ENCODE data around the gene NTHL1.

The NTHL1 gene

DNA sequence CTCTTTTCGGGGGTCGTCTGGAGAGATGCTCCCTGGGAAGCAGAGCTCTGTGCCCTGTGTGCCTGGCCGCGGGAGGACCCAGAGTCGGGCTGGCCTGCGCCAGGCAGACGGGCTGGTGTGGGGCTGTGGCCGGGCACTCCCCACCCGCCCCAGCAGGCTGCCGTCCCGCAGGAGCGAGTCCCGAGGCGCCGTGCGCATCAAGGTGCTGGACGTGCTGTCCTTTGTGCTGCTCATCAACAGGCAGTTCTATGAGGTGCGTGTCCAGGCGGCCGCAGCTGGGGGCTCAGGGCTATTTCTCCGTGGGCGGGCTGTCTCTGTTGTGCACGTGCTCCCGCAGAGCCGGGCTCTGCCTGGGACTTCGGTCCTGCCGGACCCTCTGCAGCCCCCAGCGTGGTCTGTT lies 15.2 kb upstream of the NTHL1 start:
- DNase-seq, result no peak

DNA sequence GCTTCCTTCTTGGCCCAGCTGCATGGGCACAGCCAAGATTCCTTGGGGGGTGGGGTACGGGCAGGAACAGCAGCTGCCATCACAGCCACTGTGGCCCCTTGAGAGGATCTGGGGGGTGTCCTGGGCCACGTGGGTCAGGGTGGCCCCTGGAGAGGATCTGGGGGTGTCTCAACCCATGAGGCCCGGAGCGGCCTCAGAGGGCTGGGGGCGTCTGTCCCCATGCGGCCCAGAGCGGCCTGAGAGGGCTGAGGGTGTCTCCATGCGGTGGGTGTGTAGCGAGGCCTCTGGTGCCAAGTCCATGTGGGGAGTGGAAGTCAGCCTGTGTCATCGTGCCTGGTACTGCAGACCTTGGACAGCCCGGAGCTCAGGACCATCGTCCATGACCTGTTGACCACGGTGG lies 13.9 kb upstream of the NTHL1 start:
- DNase-seq, result no peak

DNA sequence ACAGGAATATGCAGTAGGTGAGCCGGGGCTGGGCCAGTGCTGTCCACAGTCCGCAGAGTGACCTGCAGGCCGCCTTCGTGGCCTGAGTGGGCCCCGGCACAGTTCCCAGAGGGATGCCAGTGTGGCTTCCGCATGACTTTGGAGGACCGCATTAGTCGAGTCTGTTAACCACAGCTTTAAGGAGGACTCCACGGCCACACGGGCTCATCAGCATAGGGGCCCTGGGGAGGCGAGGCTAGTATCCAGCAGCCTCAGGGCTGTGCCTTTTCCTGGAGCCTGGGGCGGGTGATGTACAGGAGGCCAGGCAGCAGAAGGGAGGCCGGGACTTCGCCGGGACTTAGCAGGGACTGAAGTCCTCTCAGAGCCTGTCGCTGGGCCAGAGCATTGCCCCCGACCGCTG lies 13.4 kb upstream of the NTHL1 start:
- no peak for DNase-seq

DNA sequence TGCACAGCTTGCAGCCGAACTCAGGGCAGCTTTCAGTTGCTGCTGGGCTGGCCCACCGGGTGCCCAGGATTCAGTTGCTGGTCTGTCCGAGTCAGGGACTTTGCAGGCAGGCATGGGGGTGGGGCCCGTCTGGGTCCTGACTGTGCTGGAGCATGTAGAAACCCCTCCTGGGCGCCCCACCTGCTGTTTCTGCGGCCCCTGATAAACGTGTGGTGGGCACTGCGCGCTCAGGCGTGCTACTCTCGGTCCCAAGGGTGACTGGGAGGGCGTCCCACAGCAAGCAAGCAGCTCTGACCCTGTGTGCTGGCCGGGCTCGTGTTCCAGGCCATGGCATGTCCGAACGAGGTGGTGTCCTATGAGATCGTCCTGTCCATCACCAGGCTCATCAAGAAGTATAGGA lies 12.7 kb upstream of the NTHL1 start:
- DNase-seq, result no peak

DNA sequence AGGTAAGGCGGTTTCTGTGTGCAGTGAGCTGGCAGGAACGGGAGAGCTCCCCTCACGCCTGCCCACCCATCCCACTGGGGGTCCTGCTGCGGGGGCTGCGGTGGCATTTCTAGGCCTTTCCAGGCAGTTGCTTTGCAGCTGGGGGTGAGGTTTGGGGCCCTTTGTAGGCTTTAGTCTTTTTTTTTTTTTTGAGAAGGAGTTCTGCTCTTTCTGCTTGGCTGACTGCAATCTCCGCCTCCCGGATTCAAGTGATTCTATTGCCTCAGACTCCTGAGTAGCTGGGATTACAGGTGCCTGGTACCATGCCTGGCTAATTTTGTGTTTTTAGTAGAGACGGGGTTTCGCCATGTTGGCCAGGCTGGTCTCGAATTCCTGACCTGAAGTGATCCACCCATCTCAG lies 11.2 kb upstream of the NTHL1 start:
- DNase-seq, result no peak

DNA sequence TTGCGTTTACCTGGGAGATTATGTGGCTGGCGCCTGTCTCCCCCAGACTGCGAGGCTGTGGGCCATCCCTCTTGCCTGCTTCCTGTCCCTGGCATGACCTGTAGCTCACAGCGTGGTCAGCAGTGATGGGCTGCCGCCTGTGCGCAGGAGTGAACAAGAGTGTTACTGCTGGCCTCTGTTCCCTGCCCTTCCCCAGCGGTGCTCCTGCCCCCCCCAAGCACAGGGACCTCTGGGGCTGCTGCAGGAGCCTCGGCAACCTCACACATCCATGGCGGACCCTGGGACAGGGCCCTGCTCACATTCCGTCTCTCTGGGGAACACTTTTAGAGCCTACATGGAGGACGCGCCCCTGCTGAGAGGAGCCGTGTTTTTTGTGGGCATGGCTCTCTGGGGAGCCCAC lies 10.8 kb upstream of the NTHL1 start:
- DNase-seq, result no peak

DNA sequence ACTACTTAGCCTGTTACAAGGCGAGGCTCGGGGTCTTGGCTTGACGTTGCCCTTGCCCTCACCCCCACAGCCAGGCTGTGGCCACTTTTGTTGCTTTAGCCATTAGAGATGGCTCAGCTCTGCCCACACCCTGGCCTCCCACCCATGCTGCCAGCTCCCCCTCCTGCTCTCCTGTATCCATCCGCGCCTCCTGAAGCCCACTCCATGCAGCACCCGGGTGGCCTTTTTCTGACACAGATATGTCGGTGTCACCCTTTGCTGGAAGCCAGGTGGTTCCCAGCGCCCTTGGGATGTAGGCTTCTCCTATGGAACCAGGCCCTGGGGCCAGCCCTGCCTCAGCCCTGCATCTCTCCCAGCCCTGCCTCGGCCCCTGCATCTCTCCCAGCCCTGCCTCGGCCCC lies 9.8 kb upstream of the NTHL1 start:
- no peak for DNase-seq

DNA sequence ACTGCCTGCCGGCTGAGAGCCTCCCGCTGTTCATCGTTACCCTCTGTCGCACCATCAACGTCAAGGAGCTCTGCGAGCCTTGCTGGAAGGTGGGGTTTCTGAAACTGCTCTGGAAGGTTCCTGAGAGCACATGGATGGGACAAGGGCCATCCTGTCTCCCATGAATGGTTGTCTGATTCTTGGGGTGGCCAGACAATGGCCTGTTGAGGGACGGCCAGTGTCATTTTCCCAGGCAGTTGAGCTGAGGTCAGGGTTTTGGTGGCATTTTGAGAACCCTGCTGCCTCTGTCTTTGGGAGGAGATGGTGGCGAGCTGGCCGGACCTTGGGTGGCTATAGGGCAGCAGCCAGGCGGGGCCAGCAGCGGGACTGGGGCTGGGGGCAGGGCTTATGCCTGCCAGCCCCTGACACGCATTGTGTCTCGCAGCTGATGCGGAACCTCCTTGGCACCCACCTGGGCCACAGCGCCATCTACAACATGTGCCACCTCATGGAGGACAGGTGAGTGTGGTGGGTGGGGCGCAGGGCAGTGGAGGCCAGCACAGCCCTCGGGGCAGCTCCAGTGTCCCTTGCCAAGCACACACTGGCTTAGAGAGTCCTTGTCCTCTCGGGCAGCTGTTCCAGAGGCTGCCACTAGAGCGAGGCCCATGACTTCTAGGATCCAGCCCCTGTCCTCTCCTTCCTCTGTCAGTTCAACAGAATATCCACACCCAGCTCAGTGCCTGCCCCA lies 9.2 kb upstream of the NTHL1 start:
- no peak for DNase-seq

DNA sequence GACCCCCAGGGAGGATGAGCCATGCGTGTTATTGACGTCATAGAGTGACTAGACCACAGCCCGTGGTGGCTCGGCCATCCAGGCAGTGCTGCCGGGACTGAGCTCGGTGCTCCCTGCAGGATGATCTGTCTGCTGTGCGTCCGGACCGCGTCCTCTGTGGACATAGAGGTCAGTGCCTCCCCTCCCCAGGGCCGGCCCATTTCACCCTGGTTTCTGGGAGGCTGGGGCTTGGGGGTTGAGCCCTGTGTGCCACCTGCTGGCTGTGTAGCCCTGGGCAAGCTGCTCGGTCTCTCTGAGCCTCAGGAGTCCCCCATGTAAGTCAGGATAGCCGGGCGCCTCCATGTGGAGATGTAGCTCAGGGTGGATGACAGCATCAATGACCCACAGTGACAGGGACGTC lies 8.4 kb upstream of the NTHL1 start:
- no peak for DNase-seq

DNA sequence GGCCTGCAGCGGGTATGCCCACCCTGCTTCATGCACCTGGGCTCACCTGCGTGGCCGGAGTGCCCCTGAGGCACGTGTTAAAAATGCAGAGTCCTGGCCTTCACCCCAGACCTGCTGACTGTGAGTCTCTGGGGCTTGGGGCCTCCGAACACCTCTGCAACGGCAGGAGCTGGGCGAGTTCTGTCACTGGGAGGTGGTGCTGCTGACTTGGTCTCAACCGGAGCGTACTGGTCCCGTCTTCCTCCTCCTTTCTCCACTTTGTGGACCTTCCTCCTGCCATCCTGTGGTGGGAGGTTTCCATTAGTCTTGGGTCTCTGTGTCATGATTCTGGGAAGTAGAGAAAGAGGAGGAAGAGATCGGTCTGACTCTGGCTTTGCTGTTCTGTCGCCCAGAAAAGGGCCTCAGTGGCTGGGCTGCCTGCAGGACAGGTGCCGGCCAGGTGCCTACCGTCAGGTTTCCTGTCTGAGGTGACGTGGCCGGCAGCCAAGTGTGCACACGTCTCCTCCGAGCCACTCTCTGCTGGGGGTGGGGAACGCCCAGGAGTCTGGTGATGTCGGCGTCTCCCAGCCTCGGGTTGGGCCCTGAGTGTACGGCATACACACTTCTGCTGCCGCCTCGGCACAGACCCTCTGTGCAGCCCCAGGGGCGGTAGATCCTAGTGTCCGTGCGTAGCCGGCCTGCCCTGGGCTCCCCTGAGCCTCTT lies 7.1 kb upstream of the NTHL1 start:
- peak; percentile 79 for DNase-seq

DNA sequence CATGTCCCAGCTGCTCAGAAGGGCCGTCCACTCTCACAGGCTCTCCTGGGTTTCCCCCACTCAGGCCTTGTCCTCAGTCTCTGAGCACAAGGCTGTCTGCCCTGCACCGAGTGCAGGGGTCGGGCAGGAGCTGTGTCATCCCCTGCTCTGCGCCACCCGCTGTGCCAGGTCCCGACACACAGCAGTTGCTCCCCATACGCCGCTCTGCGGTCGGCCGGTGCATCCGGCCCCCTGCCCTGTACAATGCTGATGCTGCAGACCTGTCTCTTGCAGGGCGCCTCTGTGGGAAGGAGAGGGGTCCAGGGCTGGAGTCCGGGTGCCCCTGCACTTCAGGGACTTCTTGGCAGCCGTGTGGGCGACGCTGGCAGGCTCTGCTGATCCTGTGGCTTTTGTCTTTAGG lies 6.3 kb upstream of the NTHL1 start:
- no peak for DNase-seq

DNA sequence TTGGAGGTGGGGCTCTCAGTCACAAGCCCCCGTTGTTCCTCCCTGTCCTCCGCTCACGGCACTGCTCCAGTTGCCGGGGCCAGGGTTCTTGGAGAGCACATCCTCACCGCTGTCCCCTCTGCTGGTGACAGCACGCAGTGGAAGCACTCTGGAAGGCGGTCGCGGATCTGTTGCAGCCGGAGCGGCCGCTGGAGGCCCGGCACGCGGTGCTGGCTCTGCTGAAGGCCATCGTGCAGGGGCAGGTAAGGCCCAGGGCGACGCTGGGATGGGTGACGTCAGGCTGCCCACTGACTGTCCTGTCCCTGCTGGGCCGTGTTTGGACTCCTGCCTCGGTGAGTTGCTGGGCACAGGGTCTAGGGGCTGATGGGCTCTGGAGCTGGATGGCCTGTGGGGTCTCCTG lies 5.6 kb upstream of the NTHL1 start:
- DNase-seq, result no peak

DNA sequence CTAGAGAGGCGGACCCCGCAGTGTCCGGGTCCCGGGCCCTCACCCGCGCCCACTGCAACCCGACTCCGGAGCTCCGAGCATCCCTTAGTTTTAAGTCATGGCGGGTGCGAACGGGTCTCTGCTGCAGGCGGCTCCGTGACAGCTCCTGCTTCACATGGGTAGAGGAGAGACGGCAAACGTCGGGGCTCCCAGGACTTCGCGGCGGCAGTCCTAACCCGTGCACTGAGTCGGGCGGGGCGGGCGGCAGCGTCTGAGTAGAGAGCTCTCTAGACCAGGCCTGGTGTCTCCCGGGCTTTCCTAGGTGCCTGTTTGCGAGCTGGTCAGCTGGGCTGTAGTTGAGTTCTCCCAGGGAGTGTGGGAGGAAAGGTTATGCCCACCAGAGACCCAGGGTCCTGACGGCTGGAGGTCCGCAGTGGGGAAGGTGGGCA lies 496 bp upstream of the NTHL1 start:
- DNase-seq, result no peak

DNA sequence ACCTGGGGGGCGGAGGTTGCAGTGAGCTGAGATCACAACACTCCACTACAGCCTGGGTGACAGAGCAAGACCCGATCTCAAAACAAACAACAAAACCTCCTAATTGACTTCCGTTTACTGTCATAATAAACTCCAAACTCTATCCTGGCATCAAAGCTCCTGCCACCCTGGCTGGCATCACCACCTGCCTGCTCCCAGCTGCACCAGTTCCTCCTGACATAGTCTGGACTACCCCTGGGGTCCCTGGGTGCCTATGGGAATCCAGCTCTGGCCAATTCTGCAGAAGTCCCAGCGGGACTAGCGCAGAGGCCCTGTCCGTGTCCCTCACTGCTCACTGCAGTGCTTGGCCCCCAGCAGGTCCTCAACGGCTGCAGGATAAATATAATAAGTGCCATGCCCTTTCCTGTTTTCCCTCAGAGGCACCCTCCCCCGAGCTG lies 723 bp downstream of the NTHL1 start:
- peak; percentile 19 for DNase-seq

DNA sequence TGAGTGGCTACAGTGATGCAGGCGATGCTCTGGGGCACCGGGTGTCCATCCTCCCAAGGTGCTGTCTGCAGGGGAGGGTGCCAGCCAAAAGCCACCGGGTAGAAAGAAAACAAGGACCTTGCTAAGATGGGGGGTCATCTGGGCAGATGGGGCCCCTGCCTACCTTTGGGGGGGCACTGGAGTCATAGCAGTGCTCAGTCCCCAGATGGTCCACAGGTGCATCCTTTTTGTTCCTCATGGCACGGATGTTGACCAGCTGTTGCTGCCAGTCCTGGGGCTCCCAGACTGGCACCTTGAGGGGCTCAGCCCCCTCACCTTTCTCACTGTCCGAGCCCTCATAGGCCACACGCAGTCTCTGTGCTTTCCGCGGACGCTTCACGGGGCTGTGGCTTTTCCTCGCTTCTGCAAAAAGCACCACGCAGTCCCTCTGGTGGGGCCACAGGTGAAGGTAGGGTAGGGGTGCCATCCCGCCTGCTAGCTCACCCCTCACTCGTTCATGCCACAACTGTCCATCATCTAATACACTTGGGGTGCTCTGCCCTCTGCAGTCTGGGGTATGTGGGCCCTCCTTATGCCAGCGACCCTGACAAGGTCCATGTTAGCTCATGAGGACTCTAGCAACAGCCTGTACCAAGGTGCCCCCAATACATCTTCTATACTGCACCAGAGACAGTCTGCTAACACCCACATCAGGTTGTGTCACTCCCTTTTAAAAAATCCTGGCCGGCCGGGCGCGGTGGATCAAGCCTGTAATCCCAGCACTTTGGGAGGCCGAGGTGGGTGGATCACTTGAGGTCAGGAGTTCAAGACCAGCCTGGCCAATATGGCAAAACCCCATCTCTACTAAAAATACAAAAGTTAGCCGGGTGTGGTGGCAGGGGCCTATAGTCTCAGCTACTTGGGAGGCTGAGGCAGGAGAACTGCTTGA lies 1.4 kb downstream of the NTHL1 start:
- DNase-seq, result no peak

DNA sequence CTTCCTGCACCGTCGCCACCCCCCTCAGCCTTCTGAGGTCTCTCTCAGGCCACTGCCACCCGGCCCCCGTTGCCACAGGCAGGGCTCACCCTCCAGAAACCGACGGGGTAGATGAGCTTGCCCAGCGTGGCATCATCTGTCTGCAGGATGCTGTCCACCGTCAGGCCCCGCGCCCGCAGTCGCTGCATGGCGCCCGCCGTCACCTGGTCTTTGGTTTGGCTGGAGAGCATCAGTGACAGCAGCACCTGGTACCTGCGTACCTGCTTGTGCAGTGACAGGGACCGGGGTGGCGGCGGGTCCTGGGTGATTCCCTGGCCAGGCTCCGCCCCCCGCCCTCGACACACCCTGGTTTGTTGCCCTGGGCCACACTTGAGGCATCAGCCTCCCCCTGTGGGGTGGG lies 3.1 kb downstream of the NTHL1 start:
- DNase-seq, result no peak

DNA sequence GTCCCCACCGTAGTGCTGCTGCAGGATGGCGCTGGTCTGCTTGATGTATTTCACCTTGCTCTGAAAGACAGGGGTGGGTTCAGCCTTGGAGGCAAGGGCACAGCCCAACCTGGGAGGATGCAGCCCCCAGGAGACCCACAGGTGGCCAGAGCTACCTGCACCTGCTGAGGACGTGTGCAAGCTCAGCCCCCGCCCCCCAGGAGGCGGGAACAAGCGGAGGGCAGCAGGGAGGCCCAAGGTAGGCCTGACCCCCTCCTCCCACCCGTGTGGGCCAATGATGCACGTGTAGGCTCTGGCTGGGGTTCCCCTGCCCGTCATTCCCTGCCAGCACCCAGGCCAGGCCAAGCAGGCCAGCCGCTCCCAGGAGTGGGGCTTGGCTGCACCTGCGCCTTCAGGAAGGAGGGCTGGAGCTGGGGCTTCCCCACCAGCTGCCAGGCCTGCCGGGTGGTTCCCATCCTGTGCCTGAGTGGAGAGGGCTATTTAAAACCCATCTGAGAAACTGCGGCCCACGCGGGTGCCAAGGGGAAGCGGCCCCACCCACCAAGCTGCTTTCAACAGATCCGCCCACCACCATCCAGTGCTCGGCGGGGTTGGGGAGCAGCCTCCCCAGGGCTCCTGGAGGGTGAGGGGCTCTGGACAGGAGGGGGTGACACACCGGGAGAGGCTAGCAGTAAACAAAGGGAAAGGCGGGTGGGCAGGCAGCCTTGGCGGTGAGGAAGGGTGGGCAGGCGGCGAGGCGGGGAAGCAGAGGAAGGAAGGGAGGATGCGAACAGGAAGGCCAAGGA lies 3.8 kb downstream of the NTHL1 start:
- no peak for DNase-seq

DNA sequence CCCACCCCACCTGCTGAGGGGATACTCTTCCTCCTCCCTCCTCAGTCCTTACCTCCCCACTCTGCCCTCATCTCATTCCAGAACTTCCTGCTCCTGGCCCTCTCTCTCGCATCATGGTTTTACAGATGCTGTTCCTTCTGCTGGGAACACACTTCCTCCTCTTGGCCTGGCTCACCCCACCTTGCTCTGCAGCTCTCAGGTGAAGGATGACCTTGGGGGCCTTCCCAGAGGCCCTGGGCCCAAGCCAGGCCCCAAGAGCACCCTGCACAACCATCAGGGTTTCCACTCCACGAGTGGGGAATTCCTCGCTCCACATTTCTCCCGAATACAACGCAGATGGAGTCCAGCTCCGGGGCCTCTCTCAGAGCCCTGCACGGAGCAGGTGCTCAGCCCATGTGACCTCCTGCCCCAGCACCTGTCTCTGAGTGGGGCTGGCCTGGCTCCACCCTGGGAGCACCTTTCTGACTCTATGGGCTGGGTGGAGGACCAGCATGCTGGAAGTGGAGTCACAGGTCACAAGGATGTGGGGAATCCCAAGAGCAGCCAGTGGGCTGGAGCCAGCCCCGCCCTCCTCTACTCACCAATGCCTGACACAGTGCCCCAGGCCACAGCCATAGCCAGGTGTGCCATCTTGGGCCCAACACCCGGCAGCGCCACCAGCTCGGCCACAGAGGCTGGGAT lies 4.5 kb downstream of the NTHL1 start:
- DNase-seq, result no peak

DNA sequence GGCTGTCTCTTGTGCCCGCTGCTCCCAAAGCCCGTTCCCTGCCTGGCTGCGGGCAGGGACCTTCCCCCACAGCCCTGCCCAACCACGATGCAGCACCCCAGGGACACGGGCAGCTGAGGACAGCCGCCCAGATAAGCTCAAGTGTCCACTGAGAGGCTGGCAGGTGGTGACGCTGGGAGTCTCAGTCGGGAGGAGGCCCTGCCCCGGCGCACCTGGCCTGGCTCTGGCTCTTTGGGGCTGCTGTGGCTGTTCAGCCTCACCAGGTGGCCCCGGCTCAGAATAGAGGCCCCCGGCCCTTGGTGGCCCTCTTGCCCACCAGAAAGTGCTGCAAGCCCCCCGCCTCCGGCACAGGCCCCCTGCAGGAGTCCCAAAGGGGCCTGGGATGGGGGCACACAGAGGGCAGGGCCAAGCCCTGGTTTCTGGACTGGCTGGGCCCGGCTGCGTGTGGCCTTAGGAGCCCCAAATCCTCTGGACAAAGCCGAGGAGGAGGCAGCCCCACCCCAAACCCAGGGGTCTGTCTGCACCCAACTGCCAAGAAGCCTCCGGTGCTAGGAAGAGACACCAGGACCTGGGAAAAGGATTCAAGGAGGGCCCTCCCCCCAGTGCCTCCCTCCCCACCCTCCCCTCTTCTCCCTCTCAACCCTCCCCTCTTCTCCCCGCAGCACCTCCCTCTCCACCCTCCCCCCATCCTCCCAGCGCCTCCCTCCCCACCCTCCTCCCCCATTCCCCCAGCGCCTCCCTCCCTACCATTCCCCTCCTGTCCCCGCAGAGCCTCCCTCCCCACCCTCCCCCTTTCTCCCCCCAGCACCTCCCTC lies 5.3 kb downstream of the NTHL1 start:
- DNase-seq, result peak; percentile 21

DNA sequence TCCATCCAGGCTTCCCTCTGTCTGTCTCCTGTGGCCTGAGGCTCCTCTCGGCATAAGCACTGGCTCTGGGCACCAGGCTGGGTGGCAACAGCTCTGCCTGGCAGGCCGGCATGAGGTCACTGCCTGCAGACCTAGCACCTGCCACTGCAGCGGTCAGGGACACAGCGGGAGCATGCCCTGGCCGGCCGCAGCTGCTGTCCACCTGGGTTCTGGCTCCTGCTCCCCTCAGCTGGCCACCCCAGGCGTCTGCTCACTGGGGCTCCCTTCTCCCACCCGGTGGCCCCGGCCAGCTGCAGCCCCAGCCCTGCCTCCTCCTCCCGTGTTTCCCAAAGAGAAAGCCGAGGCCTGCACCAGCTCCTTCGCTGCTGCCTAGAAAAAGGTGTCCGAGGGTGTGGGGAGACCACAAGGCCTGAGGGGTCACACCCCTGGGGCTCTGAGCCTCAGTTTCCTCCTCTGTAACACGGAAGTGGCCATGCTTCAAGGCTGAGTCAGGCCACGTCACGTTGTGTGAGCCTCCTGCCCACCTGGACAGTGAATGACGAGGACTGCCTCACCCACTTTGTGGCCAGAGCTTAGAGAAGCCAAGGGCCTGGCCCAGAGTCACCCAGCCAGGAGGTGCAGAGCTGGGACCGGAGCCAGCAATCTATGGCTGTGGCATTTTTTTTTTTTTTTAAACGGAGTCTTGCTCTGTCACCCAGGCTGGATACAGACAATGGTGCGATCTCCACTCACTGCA lies 6.7 kb downstream of the NTHL1 start:
- DNase-seq, result no peak
